ENCODE results near the gene TPRN.

The TPRN gene

DNA sequence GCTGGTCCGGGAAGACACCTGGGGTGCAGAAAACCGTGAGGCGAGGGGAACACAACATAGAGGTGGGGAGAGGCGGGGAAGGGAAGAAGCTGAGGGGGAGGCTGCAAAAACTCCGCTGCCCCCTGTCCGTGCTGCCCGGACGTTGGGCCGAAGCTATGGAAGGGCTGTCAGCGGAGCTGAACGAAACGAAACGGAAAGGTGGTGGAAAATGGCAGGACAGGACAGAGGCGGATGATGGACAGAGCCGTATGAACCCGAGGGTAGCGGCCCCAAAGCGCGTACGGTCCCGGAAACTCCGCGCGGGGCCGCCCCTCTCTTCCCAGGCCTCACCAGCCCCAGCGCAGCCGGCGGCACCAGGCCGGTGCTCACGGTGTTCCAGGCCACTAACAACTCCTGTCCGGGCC is 12.5 kb downstream of the TPRN start:
- no peak for DNase-seq

DNA sequence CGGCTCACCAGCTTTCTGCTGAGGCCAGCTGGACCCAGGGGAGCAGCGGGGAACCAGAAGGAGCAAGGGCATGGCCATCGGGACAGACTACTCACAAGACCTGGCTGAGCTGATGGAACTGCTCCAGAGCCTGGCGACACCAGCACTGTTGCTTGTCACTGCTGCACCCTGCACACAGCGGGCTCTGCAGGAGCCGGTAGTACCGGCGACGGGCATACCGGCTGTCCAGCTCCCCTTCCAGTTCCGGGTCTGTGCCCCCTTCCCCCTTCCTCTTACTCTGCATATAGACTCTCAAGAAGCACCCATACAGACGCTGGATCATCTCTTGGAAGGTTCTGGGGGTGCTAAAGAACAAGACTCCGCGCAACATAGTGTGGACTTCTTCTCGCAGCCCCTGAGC is 13.2 kb downstream of the TPRN start:
- no peak for DNase-seq

DNA sequence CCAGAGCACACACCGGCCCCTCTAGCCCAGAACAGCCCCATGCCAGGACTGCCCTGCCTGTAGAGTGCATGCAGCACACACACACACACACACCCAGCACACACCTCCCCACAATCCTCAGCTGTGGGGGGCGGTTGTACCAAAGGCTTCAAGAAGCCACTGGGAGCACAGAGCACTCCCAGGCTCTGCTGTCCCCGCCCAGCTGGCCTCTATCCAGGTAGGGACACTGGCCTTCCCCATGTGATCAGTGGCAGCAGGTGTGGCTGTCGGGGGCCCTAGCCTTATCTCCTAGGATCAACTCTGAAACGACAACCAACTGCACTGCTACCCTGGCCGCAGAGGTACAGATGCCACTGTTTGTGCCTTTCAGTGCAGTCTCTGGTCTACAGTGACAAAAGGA is 14.2 kb downstream of the TPRN start:
- DNase-seq = no peak

DNA sequence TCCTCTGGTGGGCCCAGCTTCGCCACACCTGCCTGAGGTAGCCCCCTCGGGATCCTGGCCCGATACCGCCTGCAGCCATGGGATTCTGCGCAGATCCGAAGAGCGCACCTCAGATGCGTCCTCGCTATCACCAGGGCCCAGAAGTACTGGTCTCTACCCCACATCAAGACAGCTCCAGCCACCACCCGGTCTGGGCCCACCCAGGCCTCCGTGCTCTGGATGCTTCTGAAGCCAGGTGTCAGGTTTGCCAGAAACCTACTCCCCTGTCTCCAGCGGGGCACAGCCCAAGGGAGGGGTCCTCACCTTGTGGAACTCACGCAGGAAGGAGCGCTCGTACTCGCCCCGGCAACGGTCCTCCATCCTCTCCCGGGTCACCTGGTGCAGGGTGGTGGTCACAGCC is 14.6 kb downstream of the TPRN start:
- no peak for DNase-seq

DNA sequence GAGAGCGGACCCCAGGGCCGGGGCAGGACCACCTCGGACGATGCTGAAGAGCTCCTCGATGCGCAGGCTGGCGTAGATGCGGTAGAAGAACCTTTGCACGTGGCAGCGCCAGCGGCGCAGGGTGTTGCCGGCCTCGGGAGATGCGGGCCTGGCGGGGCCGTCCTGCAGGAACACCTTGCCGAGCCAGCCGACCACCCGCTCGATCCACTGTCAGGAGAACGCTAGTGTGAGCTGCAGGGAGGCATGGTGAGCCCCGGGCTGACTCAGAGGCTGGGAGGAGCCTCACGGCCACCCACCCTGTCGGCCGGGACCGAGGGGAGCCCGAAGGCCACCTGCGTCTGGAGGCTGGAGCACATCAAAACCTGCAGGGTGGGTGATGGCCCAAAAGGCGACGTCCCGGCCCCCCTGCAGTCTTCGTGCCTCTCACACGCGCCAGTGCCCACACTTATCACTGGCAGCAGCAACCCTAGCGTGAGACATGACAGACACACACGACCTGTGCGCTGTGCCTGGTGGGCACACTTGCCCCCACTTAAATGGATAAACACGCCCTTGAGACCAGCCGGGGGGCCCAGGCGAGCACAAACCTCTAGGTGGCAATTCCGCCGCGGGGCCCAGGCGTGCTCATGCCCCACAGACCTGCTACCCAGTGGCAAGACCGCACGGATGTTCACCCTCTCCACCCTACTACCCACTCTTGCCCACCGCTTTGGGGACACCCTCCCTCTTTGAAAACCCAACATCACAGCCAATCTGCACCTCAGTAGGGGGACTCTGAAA is 15.5 kb downstream of the TPRN start:
- no peak for DNase-seq

DNA sequence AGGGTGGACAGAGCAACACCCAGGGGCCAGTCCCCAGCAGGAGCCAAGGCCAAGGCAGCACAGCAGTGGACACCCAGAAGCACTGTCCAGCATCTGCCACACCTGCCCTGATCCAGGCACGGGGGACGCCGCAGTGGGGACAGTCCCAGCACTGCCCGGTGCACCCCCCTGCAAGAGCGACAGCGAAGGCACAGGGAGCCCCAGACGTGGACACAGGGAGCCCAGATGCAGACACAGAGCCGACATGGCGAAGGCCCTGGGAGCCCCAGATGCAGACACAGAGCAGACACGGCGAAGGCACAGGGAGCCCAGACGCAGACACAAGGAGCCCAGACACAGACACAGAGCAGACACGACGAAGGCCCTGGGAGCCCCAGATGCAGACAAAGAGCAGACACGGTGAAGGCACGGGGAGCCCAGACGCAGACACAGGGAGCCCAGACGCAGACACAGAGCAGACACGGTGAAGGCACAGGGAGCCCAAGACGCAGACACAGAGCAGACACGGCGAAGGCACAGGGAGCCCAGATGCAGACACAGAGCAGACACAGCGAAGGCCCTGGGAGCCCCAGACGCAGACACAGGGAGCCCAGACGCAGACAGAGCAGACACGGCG is 16.5 kb downstream of the TPRN start:
- no peak for DNase-seq

DNA sequence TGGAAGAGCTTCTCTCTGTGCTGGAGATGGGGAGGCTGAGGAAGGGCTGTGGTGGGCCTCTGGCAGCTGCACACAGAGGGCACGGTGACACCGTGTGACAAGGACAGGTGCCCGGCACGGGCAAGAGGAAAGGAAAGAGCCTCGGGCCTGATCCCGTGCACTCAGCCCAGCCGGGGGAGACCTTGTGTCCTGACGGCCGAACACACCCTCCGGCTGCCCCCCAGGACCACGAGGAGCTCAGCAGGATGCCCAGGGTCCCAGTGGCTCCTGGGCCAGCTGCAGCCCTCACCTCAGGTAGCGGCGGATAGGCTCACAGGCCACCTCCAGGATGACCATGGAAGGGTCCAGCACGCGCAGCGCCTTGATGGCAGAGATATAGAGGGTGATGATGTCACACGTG is 17.7 kb downstream of the TPRN start:
- DNase-seq = no peak

DNA sequence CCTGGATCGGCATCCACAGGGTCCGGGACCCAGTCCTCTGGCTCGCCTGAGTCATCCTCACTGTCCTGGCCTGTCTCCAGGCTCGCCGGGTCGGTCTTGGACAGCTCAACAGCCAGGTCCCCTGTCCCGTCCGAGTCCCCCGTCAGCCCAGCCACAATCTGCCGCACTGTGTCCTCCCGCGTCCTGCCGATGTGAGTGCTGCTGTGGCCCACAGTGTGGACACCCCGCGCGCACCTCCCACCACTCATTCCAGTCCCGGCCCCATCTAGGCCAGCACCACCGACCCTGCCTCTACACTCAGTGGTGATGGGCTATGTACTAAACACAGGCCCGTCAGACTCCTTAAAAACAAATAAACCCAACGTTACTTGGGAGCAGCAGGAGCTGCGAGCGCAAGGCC is 18.9 kb downstream of the TPRN start:
- DNase-seq = no peak

DNA sequence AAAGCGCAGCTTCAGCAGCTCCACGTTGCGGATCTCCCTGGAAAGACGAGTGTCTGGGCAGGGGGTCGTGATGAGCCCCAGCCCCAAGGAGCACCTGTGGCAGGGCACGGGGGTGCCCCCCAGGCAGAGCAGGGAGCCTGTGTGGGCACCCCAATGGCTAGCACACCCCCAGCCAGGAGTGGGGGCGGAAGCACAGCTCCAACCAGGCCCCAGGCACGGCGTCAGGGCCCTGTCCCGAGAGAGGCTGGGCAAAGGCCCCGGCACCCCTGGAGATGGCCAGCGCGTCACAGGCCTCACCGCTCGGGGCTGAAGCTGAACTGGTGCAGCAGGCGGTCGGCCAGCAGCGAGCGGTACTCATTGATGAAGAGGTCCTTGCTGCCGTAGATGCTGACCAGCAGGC is 20.1 kb downstream of the TPRN start:
- DNase-seq = no peak

DNA sequence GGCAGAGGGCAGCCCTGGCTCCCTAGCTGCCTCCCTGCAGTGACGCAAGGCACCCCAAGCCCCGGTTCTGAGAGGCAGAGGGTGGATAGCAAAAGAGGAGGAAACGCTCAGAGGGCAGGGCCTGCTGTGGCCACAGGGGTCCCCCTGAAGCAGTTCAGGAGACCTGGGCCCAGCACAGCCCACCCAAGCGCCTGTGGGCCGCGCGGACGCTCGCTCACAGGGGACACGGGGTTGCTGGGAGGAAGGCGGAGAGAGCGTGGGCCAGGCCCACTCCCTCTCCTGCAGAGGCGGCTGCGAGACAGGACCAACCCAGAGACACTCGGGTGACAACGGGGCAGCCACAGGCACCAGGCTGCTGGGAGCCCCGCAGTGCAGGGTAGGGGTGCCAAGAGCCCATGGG is 20.8 kb downstream of the TPRN start:
- no peak for DNase-seq

DNA sequence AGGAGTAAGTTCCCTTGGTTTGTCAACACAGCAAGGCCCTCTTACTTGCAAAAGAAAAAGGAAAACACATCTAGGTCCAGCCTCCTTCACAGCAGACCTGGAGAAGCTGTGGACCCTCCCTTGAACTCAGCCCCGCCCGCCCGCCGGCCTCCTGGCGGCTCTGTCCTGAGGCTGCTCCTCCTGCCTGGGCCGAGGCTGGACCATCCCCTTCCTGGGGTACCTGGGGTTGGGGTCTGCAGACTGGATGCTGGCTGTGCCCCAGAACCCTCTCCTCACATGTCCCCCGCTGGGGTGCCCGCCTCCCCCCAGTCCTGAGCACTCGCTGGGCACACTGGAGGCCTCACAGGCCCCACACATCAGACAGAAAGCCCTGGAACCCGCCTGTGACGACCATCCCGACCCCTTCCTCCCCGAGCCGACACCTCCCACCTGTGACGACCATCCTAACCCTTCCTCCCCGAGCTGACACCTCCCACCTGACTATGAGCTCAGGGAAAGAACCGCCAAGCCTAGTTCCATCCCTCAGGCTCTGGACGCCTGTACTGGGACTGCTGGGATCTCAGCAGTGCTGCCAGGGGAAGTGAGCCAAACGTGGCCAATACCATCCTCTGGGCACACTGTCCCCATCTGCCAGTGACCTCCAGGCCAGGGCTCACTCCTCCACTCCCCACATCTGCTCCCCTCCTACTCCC is 21.5 kb downstream of the TPRN start:
- DNase-seq = no peak

DNA sequence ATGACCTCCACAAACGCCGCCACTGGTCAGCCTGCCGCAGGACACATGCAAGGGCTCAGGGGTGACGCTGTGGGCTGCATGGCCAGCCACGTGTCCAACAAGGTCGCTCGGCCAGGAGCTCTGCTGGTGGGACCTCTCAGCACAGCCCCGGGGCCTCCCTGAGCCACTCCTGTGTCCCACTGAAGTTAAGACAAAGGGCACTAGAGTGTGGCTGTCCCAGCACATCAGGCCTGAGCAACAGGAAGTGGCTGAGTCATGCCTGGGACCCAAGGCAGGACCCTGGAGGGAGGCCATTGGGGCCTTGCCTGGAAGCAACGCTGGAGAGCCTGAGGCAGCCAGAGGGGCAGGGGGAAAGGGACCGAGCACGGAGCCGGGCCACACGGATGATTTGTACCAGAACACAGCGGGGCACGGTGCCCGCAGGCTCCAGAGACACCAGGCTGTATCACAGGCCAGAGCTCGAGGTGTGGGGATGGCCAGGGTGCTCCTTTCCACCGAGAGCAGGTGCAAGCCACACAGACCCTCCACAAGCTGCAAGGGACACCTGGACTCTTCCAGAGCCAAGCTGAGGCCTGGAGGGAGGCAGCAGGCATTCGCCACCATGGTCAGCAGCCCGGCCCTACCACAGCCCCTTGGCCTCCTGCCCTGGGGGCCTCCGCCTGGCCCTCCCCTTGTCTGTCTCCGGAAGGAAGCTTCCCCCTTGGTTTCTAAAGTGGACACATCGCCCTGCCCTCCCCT is 22.2 kb downstream of the TPRN start:
- no peak for DNase-seq

DNA sequence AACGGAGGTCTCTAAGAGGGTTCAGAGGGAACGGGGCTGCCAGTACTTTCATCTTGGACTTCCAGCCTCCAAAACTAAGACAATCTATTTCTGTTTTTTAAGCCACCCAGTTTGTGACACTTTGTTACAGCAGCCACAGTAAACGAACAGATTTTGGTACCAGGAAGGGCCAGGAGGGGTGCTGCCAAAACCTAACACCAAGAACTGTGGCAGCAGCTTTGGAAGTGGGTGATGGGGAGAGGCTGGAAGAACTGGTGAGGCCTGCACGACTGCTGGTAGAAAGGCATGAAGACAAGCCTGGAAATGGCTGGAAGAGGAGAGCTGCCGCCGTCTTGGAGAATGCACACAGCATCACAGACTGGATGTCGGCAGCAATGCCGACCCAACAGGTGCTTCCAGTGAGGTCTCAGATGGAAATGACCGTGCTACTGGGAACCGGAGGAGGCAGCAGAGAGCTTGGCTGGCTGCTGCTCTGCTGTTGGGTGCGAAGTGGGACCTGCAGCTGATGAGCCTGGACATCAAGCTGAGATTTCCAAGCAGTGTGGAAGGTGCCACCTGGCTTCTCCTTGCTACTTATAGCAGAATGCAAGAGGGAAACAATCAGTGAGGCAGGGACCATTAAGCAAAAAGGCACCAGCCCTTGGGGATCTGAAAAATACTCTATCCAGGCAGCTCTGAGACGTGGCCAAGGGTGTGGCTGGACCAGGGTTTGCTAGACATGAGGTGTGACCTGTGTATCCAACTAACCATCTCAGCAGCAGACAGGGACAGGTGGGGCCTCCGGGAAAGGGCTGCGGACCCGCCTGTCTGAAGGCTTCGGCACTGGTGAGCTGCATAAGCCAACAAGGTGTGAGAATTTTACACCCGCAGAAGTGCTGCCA is 24.0 kb downstream of the TPRN start:
- no peak for DNase-seq

DNA sequence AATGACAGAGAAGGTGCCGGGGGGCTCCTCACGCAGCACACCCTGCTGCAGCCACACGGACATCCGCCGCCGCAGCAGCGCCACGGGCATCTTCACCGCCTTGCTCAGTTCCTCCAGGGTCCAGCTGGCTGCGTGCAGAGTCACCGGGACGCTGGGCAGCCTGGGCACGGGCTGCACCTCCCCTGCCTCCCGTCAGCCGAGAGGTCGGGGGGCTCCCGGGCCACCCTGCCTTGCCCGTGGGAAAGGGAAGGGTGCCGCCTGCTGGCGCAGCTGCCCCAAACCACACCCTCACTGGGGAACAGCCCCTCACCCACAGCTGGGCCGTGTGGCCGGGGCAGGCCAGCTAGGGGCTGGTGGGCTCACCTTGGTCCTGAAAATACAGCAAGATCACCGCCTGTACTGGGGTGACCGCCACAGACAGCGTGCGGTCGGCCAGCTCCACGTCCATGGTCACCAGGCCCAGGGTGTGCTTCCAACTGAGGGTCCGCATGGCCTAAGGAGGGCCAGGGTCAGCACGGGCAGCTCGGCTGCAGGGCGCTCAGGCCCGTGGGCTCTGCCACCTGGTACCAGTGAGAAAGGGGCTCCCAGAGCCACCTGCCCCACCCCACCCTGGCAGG is 25.1 kb downstream of the TPRN start:
- DNase-seq = no peak

DNA sequence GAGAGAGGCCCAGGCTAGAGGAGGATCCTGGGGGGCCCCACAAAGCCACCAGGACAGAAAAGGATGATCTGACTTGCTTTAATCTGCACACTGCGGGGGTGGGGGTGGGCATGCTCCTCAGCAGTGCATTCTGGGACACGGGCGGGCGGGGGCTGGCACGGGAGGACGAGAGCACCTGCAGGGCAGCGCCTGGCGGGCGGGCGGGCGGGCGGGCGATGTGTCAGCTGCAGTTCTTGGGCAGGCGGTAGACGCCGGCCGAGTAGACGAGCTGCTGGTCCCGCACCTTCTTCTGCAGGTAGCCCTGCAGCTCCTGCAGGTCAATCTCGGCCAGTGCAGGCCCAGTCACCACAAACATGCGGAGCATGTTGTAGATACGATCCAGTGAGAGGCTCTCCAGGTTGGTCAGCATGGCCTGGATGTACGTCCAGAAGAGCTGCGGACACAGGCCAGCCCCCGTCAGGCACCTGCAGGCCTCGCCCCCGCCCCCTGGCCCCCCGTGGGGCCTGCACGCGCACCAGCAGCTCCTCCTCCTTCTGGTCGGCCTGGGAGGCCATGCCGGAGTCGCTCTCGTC is 25.7 kb downstream of the TPRN start:
- DNase-seq = no peak

DNA sequence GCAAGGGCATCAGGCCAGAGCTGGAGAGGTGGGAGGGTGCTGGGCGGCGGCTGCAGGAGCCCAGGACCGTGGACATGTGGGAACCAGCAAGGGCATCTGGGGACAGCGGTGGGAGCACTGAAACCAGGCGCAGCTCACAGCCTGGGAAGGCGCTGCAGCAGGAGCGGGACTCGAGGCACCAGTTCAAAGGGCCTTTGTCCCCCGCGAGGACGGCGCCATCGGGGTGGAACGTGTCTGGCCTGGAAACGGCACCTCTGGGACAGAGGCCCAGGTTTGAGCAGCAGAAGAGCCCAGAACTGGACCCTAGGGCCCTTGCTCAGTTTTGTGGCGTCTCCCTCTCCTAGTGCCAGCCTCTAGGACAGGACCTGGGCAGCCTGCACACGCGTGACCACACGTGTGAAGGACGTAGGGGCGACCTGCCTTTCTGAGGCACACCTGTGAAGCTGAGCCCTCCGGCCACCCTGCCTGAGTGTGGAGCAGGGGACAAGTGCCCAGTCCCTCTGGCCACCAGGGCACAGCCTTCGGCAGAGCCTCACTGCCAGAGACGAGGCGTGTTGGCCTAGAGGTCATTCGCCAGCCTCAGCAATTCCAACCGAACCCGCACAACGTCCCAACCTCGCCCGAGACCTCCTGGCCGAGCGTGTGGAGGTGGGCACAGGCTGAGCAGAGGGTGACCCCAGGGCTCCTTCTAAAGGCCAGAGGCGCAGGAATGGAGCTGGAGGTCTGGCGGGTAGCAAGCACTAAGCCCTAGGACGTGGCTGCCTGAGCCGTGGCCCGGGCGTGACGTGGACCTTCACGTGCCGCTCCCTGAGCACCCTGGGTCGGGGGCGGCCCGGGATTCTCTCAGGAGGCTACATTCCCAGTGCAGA is 26.5 kb downstream of the TPRN start:
- no peak for DNase-seq

DNA sequence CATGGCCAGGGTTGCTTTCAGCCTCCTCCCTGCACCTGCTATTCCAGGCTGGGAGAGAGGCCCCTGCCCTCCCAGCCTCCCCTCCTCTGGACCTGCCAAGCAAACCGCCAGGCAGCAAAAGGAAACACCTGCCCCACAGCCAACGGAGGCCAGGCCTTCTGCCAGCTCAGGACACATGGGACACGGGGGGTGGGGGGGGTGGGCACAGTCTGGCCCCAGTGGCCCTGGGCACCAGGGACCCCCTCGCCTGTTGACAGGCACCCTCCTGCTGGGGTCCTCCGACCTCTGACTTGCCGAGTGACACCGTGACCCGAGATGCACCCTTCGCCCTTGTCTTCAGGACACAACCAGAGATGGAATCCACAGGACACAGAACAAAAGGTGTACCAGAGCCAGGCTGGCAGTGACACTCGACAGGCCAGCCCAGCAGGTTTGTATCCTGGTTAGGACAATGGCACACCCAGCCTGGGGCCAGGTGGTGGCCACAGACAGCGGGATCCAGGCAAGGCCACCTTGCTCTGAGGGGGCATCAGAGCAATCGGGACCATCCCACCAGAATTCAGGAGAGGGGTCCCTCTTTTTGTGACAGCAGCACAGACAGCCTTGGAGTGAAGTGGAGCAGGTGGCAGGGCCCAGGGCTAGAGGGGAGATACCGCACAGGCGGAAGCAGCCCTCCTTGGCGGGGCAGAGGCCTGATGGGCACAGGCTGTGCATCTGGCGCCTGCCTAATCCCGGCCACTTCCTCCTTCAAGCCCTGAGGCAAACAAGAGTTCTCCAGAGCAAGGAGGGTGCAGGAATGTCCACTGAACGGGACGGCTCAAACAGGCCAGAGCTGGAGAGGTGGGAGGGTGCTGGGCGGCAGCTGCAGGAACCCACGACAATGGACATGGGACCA is 27.4 kb downstream of the TPRN start:
- no peak for DNase-seq

DNA sequence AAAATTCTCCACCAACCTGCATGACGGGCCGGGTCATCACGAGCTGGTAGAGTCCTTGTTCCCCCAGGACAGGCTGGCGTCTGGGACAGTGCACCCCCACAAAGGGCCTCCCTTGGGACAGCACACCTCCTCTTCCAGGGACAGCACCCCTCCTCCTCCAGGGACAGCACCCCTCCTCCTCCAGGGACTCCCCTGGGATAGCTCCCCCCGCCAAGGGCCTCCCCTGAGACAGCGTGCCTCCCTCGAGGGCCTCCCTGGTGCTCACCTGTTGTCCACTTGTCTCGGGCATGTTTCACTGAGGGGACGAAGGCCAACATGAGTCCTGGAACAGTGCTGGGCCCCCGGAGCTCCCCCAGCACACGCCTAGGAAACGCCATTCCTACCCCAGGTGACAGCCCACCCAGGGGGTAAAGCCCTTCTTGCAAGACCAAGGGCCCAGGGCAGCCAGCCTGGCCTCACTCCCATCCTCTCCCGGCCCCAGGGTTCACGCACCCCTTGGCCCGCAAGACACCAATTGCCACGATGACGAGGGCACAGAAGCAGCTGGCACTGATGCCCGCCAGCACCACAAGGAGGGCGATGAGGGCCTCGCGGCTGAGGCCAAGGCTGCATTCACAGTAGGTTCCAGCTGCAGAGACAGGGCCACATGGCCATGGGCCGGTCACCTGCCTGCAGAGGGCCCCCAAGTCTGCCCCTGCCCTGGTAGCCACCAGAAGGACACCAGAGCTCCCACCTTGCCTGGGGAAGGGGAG is 29.2 kb downstream of the TPRN start:
- DNase-seq = no peak

Measured in NCI-H2081 treated with DMSO at 0.1 percent for 48 hours (cell line).